Activated T-helper 9 cell treated with anti-CD3 and anti-CD28 coated beads, Interleukin-2, amount 50 U/mL, for 16 hours (primary cell): ENCODE data around the gene SET.

Source experiments
- DNase-seq: peaks from one replicate; pipeline ENCODE4 v3.0.0-alpha.2; 2020; ENCODE audit warnings: low read depth

The SET gene

DNA sequence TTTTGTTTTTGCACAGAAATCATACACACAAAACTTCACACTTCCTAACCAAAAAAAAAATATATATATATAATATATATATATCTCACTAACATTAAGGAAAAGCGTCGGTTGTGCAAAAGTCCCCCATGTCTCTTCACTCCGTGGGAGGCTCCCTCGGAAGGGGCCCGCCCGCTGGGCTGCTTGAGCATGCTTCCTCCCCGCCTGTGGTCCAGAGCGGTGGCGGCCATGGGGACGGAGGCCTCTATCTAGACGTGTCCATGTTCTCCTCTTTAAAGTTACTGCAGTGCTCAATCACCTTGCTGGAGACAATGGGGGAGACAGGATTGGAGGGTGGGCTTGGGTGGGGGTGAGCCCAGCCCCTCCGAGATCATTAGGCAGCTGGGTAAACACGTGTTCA is 42.1 kb downstream of the SET start:
- DNase-seq = no peak

DNA sequence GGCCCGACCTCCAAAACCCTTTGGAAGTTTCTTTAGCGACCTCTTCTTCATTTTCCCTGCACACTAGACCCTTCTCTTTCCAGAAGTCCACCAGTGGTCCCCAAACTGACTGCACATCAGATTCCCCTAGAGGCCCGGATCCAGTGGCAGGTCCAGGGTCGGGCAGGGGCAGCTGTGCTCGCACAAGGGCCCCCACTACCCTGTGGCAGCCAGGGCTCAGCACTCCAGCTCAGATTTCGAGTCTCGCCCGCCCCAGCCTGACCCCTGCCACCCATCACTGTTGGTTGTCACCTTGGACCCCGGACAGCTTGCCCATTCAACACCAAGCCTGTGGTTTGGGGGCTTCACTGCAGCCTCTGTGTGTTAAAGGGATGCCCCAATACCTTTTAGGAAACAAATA is 42.7 kb downstream of the SET start:
- DNase-seq = no peak

DNA sequence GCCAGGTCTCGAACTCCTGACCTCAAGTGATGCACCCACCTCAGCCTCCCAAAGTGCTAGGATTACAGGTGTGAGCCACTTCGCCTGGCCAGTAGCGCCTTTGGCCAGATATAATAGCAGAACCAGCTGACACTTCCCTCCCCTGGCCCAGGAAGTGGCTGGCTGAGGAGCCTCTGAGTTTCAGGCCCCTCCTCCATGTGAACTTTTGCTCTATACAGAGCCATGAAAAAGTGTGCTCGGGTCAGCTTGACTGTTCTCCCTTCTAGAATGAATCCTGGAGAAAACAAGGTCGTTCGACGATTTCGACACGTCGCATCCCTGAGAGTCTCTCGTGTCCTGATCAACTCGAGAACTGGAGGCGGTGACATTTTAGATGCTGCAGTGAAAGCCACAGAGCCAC is 43.6 kb downstream of the SET start:
- DNase-seq = no peak

DNA sequence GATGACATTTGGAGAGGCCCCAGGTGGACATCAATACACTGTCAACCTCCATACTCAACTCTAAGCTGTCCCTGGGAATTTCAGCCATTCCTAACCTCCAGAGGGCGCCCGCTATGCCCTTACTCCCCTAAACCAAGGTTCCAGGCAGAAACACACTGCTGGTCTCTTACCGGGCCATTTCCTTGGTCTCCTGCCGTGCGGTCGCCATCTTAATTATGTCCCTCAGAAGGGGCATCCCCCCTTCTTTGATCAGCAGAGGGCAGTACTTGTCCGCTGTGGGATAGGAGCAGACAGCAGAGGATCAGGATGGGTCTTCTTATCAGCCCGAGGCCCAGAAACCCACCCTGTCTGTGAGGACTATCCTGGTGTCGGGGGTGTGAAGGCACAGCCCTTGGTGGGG is 44.2 kb downstream of the SET start:
- no peak for DNase-seq

DNA sequence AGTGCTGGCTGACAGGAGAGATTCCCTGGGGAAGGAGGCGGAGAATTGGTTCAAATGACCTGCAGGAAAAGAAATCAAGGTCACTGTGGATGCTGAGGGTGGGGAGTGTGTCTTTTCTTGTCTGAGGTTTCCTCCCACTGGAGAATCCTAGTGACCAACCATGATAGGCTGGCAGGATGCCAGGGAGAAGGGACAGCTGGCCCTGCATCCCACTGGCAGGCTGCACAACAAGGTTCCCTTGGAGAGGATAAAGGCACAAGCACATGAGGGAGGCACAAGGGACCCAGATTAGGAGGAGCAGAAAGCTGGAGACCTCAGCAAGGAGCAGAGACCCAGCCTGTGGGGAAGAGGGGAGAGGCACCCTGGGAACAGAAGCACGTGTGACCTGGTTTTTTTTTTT is 46.4 kb downstream of the SET start:
- DNase-seq = no peak

DNA sequence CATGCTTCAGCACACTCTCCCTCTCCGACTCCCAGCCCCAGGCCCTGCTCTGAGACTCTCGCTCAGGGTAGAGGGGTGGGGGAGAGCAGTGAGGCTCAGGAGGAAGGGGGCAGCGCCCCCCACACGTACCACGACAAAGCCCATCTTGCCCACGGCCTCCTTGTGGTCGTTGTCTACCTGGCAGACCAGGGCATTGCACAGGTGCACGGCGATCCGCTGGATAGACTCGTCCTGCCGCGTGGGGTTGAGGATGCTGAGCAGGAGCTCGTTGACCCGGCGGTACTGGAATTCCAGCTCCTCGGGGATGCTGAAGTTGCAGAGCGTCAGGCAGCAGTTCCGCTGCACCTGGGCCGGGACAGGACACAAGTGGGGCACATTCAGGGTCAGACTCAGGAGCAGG is 53.4 kb downstream of the SET start:
- DNase-seq = no peak

DNA sequence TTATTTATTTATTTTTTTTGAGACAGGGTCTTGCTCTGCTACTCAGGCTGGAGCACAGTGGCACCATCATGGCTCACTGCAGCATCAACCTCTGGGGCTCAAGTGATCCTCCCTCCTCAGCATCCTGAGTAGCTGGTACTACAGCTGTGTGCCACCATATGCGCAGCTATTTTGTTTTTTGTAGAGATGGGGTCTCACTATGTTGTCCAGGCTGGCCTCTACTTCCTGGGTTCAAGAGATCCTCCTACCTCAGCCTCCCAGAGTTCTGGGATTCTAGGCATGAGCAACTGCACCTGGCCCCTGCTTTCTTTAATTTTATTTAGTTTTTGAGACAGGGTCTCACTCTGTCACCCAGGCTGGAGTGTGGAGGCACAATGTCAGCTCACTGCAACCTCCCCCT is 54.4 kb downstream of the SET start:
- no peak for DNase-seq
